ENCODE measurements around the gene KRTAP19-3.

KRTAP19-3 gene

DNA sequence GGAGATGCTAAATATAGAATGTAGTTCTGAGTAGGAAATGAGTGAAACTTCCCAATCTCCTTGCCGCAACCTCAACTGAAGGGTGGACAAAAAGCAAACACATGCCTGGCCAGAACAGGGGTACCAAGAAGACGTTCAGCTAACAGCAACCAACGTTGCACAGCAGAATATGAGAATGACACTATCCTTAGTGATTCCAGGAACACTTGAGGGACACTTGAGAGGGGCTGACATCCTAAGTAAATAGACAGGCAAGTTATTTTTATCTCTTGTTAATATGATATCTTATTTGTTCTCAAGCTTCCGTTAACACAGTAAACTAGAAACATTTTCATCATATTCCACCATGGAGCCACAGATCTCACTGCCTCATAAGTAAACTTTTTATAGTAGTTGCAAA is 12.6 kb downstream of the KRTAP19-3 start:
- TF ChIP-seq, protein P1, sequence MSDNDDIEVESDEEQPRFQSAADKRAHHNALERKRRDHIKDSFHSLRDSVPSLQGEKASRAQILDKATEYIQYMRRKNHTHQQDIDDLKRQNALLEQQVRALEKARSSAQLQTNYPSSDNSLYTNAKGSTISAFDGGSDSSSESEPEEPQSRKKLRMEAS (IDR thresholded peaks at IDR 0.05; ENCODE audit: low read depth, low read length), result no peak
- no peak for TF ChIP-seq MYC (IDR thresholded peaks at IDR 0.05; ENCODE audit: low read depth, low read length)
- TF ChIP-seq, protein P2, sequence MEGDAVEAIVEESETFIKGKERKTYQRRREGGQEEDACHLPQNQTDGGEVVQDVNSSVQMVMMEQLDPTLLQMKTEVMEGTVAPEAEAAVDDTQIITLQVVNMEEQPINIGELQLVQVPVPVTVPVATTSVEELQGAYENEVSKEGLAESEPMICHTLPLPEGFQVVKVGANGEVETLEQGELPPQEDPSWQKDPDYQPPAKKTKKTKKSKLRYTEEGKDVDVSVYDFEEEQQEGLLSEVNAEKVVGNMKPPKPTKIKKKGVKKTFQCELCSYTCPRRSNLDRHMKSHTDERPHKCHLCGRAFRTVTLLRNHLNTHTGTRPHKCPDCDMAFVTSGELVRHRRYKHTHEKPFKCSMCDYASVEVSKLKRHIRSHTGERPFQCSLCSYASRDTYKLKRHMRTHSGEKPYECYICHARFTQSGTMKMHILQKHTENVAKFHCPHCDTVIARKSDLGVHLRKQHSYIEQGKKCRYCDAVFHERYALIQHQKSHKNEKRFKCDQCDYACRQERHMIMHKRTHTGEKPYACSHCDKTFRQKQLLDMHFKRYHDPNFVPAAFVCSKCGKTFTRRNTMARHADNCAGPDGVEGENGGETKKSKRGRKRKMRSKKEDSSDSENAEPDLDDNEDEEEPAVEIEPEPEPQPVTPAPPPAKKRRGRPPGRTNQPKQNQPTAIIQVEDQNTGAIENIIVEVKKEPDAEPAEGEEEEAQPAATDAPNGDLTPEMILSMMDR (IDR thresholded peaks at IDR 0.05; ENCODE audit: low read depth, low read length), result no peak
- H3K4me3 ChIP-seq (ENCODE audit: low read depth, low read length), result no peak overlapping the region
- no peak for DNase-seq (ENCODE audit: low read depth)

DNA sequence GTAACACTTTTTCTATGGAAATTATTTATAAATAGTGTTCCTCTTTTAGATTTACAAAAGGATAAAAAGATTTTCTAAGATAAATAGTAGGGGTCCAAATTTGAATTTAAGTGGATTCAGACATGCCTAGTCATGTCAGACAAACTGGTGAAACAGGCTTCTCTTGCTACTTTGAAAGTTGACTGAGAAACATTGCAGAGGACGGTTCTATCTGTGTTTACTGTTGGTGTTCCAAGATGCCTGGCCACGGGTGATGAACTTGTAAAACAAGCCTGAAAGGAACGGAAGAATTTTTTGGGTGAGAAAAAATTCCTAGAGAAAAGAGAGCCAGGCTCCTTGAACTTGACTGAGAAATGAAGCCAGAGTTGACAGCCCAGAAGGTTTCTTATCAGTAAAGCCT is 13.8 kb downstream of the KRTAP19-3 start:
- TF ChIP-seq, protein P2 (IDR thresholded peaks at IDR 0.05; ENCODE audit: low read depth, low read length), result no peak
- TF ChIP-seq, protein P1 (IDR thresholded peaks at IDR 0.05; ENCODE audit: low read depth, low read length), result no peak
- TF ChIP-seq POLR2A (IDR thresholded peaks at IDR 0.05; ENCODE audit: extremely low read depth, insufficient read length) (no peak), MYC (IDR thresholded peaks at IDR 0.05; ENCODE audit: low read depth, low read length) (no peak)
- no peak for DNase-seq (ENCODE audit: low read depth)
- H3K4me3 ChIP-seq (ENCODE audit: low read depth, low read length), result no peak overlapping the region

DNA sequence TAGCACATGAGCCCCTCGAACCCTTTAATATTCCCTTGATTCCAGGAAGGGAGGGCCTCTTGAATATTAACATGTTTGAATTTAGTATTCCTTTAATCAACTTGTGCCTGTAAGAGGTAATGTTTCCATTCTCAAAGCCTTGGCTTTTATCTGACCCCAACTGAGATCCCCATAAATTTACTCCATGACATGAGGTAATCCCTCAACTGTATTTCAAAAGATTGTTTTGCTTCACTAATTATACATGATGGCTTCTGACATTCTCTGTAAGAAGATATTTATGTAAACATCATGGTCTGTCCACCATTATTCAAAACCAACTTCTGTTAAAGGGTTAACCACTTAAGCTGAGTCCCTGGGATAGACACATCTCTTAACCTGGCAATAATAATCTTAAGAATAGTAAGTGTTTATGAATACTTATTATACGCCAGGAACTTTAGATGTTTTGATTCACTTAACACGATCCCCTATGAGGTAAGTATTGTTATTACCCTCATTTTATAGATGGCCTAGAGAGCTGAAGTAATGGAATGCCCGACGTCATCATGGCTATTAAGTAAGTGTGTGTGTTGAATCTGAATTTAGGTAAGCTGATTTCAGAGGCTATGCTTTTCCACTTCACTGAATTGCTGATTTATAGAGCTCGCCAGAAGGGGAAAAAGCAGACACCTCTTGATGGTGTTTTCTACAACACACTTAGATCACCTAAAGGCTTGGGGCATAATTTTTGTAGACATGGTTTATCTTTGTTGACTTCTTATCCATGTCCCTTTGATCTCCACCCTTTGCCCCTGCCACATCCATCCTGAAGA is 22.7 kb downstream of the KRTAP19-3 start:
- TF ChIP-seq MYC (IDR thresholded peaks at IDR 0.05; ENCODE audit: low read depth, low read length), result no peak
- TF ChIP-seq, protein P1 (IDR thresholded peaks at IDR 0.05; ENCODE audit: low read depth, low read length), result no peak
- DNase-seq (ENCODE audit: low read depth), result no peak
- H3K4me3 ChIP-seq (ENCODE audit: low read depth, low read length), result no peak overlapping the region

DNA sequence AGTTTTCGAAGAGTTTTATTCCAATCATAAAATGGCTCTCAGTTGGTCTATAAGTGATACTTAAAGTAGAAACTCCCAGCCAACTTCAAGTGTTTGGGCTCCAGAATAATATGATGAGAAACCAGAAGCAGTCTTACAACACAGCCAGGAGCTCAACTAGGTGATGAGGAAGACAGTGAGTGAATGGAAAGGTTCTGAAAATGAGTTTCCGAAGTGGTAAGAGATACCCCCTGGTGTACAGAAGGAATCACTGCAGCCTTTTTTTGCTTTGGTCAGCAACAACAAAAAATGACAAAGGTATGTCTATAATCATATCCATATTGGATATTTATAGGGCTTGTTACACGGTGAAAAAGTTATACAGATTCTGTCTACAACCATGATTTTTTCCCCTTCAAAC is 28.1 kb downstream of the KRTAP19-3 start:
- DNase-seq (ENCODE audit: low read depth), result peak; percentile 25
- H3K4me3 ChIP-seq (ENCODE audit: low read depth, low read length), result no peak overlapping the region
- TF ChIP-seq, protein P1 (IDR thresholded peaks at IDR 0.05; ENCODE audit: low read depth, low read length), result no peak
- TF ChIP-seq MYC (IDR thresholded peaks at IDR 0.05; ENCODE audit: low read depth, low read length), result no peak
- TF ChIP-seq POLR2A (IDR thresholded peaks at IDR 0.05; ENCODE audit: extremely low read depth, insufficient read length), result no peak
- TF ChIP-seq, protein P2 (IDR thresholded peaks at IDR 0.05; ENCODE audit: low read depth, low read length), result peak; percentile 58

DNA sequence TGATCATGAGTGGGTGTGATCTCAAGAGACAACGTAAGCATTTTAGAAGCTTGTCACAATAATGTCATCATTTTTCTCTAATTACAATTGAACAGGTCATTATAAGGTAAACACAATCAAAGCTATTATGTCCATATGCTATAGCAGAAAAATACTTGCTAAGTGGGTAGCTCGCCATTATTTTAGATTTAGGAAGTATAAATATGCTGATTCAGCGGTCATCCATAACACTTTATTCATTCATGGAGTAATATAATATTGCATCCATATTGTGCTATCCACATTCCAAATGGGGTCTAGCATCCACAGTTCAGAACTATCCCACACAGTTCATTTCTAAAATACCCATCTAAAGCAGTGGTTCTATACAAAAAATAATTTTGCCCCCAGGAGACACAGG is 43.3 kb downstream of the KRTAP19-3 start:
- no peak overlapping the region for H3K4me3 ChIP-seq (ENCODE audit: low read depth, low read length)
- DNase-seq (ENCODE audit: low read depth), result no peak
- TF ChIP-seq POLR2A (IDR thresholded peaks at IDR 0.05; ENCODE audit: extremely low read depth, insufficient read length) (no peak), MYC (IDR thresholded peaks at IDR 0.05; ENCODE audit: low read depth, low read length) (no peak)
- TF ChIP-seq, protein P2 (IDR thresholded peaks at IDR 0.05; ENCODE audit: low read depth, low read length), result no peak
- TF ChIP-seq, protein P1 (IDR thresholded peaks at IDR 0.05; ENCODE audit: low read depth, low read length), result no peak

DNA sequence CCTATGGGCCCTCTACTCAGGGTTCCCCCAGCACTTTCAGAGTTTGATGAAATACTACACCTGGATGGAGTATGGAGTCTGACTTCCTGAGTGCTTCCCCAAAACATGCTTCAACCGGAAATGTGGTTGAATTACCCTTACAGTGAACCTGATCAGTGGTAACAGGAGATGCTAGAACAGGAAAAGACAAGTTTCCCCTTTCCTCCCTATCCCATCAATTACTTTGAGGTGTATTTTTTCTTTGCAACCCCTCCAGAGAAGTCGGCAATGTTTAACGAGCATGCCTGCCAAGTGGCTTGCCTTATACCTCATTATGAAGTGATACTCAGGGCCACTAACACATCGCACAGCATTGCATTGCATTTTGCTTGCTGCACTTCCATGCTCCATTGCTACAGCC is 44.8 kb downstream of the KRTAP19-3 start:
- TF ChIP-seq POLR2A (IDR thresholded peaks at IDR 0.05; ENCODE audit: extremely low read depth, insufficient read length), result no peak
- TF ChIP-seq, protein P1 (IDR thresholded peaks at IDR 0.05; ENCODE audit: low read depth, low read length), result no peak
- TF ChIP-seq, protein P2 (IDR thresholded peaks at IDR 0.05; ENCODE audit: low read depth, low read length), result no peak
- no peak for TF ChIP-seq MYC (IDR thresholded peaks at IDR 0.05; ENCODE audit: low read depth, low read length)
- no peak for DNase-seq (ENCODE audit: low read depth)
- H3K4me3 ChIP-seq (ENCODE audit: low read depth, low read length), result no peak overlapping the region

Data from NB4 (cell line).